Gastrocnemius medialis (tissue), 4 donors: ENCODE data around the gene CYP17A1.

Experiments used
- POLR2A ChIP-seq, 2 donors: fragments of 450-650 bp; IDR thresholded peaks; one replicate each; pipeline ENCODE4 v1.6.1; 2017; ENCODE audit warnings: antibody characterized with exemption in 2 of 2, mild to moderate bottlenecking in 2 of 2, moderate library complexity in 2 of 2
- TF ChIP-seq, protein P1 (sequence below), 5 experiments: fragments of 450-650 bp in 3 of 5; fragments of 200-600 bp in 2 of 5; sonication (generic) in 2 of 5; IDR thresholded peaks in 4 of 5; conservative IDR thresholded peaks in 1 of 5; 1 replicate in 4 of 5; 2 replicates in 1 of 5; pipeline ENCODE4 v1.5.1; 2016 to 2019; ENCODE audit warnings: antibody characterized with exemption in 5 of 5, mild to moderate bottlenecking in 3 of 5, moderate library complexity in 3 of 5

- TF ChIP-seq, protein P1, sequence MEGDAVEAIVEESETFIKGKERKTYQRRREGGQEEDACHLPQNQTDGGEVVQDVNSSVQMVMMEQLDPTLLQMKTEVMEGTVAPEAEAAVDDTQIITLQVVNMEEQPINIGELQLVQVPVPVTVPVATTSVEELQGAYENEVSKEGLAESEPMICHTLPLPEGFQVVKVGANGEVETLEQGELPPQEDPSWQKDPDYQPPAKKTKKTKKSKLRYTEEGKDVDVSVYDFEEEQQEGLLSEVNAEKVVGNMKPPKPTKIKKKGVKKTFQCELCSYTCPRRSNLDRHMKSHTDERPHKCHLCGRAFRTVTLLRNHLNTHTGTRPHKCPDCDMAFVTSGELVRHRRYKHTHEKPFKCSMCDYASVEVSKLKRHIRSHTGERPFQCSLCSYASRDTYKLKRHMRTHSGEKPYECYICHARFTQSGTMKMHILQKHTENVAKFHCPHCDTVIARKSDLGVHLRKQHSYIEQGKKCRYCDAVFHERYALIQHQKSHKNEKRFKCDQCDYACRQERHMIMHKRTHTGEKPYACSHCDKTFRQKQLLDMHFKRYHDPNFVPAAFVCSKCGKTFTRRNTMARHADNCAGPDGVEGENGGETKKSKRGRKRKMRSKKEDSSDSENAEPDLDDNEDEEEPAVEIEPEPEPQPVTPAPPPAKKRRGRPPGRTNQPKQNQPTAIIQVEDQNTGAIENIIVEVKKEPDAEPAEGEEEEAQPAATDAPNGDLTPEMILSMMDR (IDR thresholded peaks at IDR 0.05 in 4 of 5, conservative IDR thresholded peaks at IDR 0.05 in 1 of 5) = no peak
- no peak for TF ChIP-seq POLR2A (IDR thresholded peaks at IDR 0.05)
These were observed 12.9 kb upstream of the CYP17A1 start for GRCh38 chr10:102850025-102850518.
